Aorta (tissue), 5 donors: ENCODE results near the gene HMGXB3. TPM values are rescaled to one million over a fixed set of nuclear protein-coding genes. Genes with fewer than 3 reads are reported as not detected.
"Not testable (repeated sequence)": the region's sequence is repeated elsewhere in the genome, so short reads cannot be mapped to it uniquely, and the experiment has no call there.

ENCODE experiments used
- ATAC-seq: fragments of 200-7000 bp; cut with Tn5 transposase; one replicate; pipeline ENCODE4 v1.9.1; 2022; ENCODE audit warnings: moderate library complexity; ENCODE audit not compliant: low FRiP score
- DNase-seq, 2 donors: peaks; one replicate each; pipeline ENCODE4 v3.0.0-alpha.2; 2020
- H3K27ac ChIP-seq, 2 donors: one replicate each; pipeline ENCODE4 v1.5.1; 2013; ENCODE audit warnings: low read length in 2 of 2, mild to moderate bottlenecking in 2 of 2, moderate library complexity in 2 of 2, control low read depth in 1 of 2, inconsistent platforms in 1 of 2, low read depth in 1 of 2
- H3K27me3 ChIP-seq, 2 donors: one replicate each; pipeline ENCODE4 v1.6.1; 2013; ENCODE audit warnings: control low read depth in 1 of 2, low read length in 1 of 2, mild to moderate bottlenecking in 1 of 2, moderate library complexity in 1 of 2; ENCODE audit not compliant: insufficient read depth in 2 of 2, control insufficient read depth in 1 of 2
- H3K36me3 ChIP-seq, 2 donors: one replicate each; pipeline ENCODE4 v1.6.1; 2013; ENCODE audit warnings: control low read depth in 1 of 2, low read length in 1 of 2, mild to moderate bottlenecking in 1 of 2; ENCODE audit not compliant: insufficient read depth in 2 of 2, control insufficient read depth in 1 of 2
- H3K4me1 ChIP-seq, 2 donors: one replicate each; pipeline ENCODE4 v1.6.1; 2013; ENCODE audit warnings: low read length in 2 of 2, control low read depth in 1 of 2, mild to moderate bottlenecking in 1 of 2, moderate library complexity in 1 of 2; ENCODE audit not compliant: insufficient read depth in 2 of 2, control insufficient read depth in 1 of 2
- H3K4me3 ChIP-seq, 2 donors: one replicate each; pipeline ENCODE4 v1.5.1; 2013; ENCODE audit warnings: low read length in 2 of 2, control low read depth in 1 of 2, mild to moderate bottlenecking in 1 of 2
- H3K9me3 ChIP-seq: one replicate; pipeline ENCODE4 v1.6.1; 2013; ENCODE audit warnings: mild to moderate bottlenecking, low read length; ENCODE audit not compliant: control insufficient read depth
- WGBS, 2 donors: extraction: QIAGEN DNeasy Blood & Tissue Kit; methylation state at CpG; one replicate each; pipeline ENCODE4 v1.1.7; 2013; 5-methylcytosine and 5-hydroxymethylcytosine counted together
- intact Hi-C, 2 donors: fragments of 100-400 bp; cut with DNase I; formaldehyde crosslinking; loops; one replicate each; pipeline versions ENCODE4 v1.14.2 to v1.15.0; 2022
- polyA plus RNA-seq, 2 donors: library from polyadenylated mRNA; stranded (reverse); fragments of 200-250 nt; gene quantifications; one replicate each; pipeline ENCODE4 v1.2.3, GENCODE V29; 2013
- total RNA-seq, 2 donors: library from RNA; stranded (reverse); fragmentation: NEBNext Ultra II Directional; extraction: Animal tissue kit (Norgen Biotek cat#: 25700); gene quantifications; one replicate each; pipeline ENCODE4 v1.2.1, GENCODE V29; 2021
- donor health status: healthy with polysubstance abuse.
- donor health status: Bipolar disorder and iron deficiency.
- donor health status: DM: no; HTN: no; CAD: no.
- donor health status: DM: no; HTN: no; CAD: no.
- donor health status: DM: yes; HTN: yes; CAD: no.

Gene HMGXB3
- total and polyA plus RNA-seq, 4 donors, result 2.3 to 31.0 (median 22.0) TPM

DNA sequence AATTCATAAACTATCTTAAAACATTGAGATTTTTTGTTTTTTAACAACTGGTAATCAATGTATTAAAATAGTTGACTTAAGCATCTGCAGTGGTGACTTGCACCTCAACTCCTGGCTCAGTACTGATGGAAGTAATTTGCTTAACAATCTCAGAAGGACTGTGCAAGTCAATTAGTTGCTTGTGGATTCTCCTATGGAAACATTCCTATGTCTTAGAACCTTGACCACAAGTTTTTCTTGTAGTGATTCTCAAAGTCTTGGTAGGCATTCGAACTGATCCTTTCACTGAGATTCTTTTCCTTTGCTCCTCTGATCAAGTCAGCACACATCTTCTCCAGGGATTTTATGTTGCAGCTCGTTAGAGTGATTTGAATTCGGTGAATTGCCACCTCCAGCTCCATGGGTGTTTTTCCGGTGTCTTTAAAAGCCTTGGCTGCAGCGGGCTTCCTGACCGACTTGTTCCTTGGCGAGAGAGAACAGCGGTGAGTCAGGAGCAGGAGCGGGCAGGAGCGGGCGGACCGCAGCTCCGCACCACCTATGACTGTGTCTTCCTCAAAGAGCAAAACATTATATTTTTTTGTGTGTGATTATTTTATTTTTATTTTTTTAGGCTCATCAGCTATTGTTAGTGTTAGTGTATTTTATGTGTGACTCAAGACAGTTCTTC lies 21.1 kb downstream of the HMGXB3 start:
- peaks cover 1 to 6% of the 10 kb centered on the region in 2 donors for H3K4me1 ChIP-seq
- WGBS, 2 donors, result 37 to 45% methylated on average over 13 of the region's 13 CpGs
- peaks cover 1 to 4% of the 10 kb centered on the region in 2 donors for H3K36me3 ChIP-seq
- no peaks in the 10 kb centered on the region for H3K9me3 ChIP-seq
- H3K27me3 ChIP-seq, result no peaks in the 10 kb centered on the region
- intact Hi-C loops, result no loop called here
- peak in 1 of 2 donors; percentile 58 for DNase-seq
- H3K4me3 ChIP-seq, result no peak overlapping the region
- H3K27ac ChIP-seq, result peak overlapping the region in 1 of 2 donors; percentile 62
- no peak for ATAC-seq

GRCh38 chr5:150022158-150022531 lies 21.6 kb downstream of the HMGXB3 start:
- no peak overlapping the region for H3K4me3 ChIP-seq
- peak; percentile 6 for ATAC-seq
- H3K9me3 ChIP-seq, result no peaks in the 10 kb centered on the region
- 6 to 10% methylated on average over 1 of the region's 1 CpG for WGBS, 2 donors
- intact Hi-C loops, result no loop called here
- no peaks in the 10 kb centered on the region for H3K27me3 ChIP-seq
- peaks cover 1 to 6% of the 10 kb centered on the region in 2 donors for H3K4me1 ChIP-seq
- H3K27ac ChIP-seq, result peak overlapping the region in 1 of 2 donors; percentile 52
- H3K36me3 ChIP-seq, result peaks cover 4 to 5% of the 10 kb centered on the region in 2 donors
- DNase-seq, result no peak

DNA sequence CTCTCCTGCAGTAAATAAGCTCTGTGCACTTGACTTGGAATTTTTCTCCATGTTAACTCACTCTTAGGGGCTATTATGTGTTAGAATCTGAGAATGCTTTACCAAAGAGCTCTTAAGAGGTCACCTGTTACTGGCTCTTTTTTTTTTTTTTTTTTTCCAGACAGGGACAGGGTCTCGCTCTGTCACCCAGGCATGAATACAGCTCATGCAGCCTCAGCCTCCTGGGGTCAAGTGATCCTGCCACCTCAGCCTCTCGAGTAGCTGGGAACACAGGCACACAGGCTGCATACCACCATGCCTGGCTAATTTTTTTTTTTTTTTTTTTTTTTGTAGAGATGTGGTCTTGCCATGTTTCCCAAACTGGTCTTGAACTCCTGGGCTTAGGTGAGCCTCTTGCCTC lies 22.1 kb downstream of the HMGXB3 start:
- DNase-seq, result no peak

DNA sequence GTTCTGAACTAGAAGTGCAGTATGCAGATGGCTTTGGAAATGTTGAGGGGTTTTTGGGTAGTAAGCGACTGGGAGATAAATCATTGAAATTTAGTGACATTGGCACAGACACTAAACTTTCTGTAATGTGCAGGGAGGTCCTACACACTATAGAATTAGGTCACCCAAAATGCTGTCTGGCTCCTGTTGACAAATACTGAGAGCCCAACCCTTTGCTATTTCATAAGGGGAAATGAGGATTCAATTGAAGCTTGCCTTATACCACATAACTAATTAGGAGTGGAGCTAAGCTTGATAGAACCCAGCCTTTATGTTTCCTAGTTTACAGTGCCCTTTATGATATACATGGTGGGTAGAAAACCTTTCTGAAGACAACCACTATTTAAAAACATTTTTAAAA lies 22.6 kb downstream of the HMGXB3 start:
- peak overlapping the region in 1 of 2 donors; percentile 4 for H3K27ac ChIP-seq
- H3K27me3 ChIP-seq, result no peaks in the 10 kb centered on the region
- no peaks in the 10 kb centered on the region for H3K9me3 ChIP-seq
- ATAC-seq, result no peak
- H3K4me1 ChIP-seq, result peaks cover 1 to 6% of the 10 kb centered on the region in 2 donors
- 89 to 93% methylated on average over 1 of the region's 1 CpG for WGBS, 2 donors
- H3K36me3 ChIP-seq, result peaks cover 5 to 6% of the 10 kb centered on the region in 2 donors
- intact Hi-C loops, result no loop called here
- no peak overlapping the region for H3K4me3 ChIP-seq
- no peak for DNase-seq

More for the DNA sequence above, 22.1 kb downstream of the HMGXB3 start:
- Histone ChIP-seq H3K27me3 (no peaks in the 10 kb centered on the region), H3K4me3 (no peak overlapping the region), H3K9me3 (no peaks in the 10 kb centered on the region), H3K36me3 (peaks cover 4 to 5% of the 10 kb centered on the region in 2 donors), H3K27ac (no peak overlapping the region), H3K4me1 (peaks cover 1 to 6% of the 10 kb centered on the region in 2 donors)
- intact Hi-C loops, result no loop called here
- WGBS, 2 donors, result 54 to 58% methylated on average over 2 of the region's 2 CpGs
- peak; percentile 27 for ATAC-seq

GRCh38 chr5:150024346-150024984 lies 23.9 kb downstream of the HMGXB3 start:
- ATAC-seq (no peak), DNase-seq (no peak)
- intact Hi-C loops, result no loop called here
- no peak overlapping the region for H3K4me3 ChIP-seq
- H3K36me3 ChIP-seq, result peaks cover 5 to 6% of the 10 kb centered on the region in 2 donors
- no peak overlapping the region for H3K27ac ChIP-seq
- WGBS, 2 donors, result 47 to 52% methylated on average over 9 of the region's 9 CpGs
- no peaks in the 10 kb centered on the region for H3K27me3 ChIP-seq
- H3K4me1 ChIP-seq, result peaks cover 1 to 6% of the 10 kb centered on the region in 2 donors
- H3K9me3 ChIP-seq, result no peaks in the 10 kb centered on the region

DNA sequence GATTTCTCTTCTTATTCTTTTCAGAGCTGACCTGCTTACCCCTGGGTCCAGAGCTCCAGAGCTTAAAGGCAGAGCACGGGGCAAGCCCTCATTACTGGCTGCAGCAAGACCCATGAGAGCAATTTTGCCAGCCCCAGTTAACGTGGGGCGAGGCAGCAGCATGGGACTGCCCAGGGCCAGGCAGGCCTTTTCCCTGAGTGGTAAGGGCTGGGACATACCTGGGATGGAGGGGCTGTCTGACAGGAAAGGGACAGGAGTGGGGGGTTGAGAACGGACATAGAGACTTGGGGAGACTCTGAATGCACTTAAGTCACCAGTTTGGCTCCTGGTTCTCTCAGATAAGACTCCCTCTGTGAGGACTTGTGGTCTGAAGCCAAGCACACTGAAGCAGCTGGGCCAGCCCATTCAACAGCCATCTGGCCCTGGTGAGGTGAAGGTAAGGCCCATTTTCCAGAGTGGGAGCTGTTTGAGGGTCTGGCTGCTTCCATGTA lies 26.2 kb downstream of the HMGXB3 start:
- H3K27ac ChIP-seq, result no peak overlapping the region
- H3K36me3 ChIP-seq, result peaks cover 5 to 10% of the 10 kb centered on the region in 2 donors
- 77 to 85% methylated on average over 4 of the region's 4 CpGs for WGBS, 2 donors
- H3K27me3 ChIP-seq, result no peaks in the 10 kb centered on the region
- peaks cover 0 to 1% of the 10 kb centered on the region in 2 donors for H3K4me1 ChIP-seq
- no peaks in the 10 kb centered on the region for H3K9me3 ChIP-seq
- no peak for ATAC-seq
- no peak for DNase-seq
- no peak overlapping the region for H3K4me3 ChIP-seq
- intact Hi-C loops, result no loop called here

DNA sequence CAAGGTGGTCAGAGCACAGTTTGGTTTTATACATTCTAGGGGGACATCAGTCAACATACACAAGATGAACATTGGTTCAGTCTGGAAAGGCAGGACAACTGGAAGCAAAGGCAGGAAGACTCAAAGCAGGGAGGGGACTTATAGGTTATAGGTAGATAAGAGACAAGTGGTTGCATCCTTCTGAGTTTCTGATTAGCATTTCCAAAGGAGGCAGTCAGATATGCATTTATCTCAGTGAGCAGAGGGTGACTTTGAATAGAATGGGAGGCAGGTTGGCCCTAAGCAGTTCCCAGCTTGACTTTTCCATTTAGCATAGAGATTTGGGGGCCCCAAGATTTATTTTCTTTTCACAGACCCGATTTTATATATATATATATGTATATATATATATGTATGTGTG lies 27.5 kb downstream of the HMGXB3 start:
- H3K9me3 ChIP-seq, ATAC-seq, H3K4me1 ChIP-seq, H3K4me3 ChIP-seq, DNase-seq, intact Hi-C loops, H3K27me3 ChIP-seq, H3K27ac ChIP-seq: not testable (repeated sequence)
- peaks cover 9 to 14% of the 10 kb centered on the region in 2 donors for H3K36me3 ChIP-seq
- 48 to 64% methylated on average over 1 of the region's 1 CpG for WGBS, 2 donors

DNA sequence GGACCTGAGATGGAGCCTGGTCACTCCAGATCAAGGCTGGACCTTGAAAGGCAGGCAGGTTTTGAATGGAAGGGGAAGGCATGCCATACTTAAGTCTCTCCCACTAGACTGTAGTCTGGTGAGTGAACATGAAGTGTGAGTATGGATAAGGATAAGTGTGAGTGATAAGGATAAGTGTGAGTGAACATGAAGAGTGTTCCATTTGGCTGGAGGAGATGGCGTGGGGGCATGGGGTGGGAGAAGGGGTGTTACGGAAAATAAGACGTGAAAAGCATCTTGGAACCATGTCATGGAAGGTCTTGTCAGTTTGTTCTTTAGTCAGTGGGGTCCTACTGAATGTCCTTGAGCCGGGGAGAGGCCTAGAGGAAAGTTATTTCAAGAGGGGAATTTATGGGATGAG lies 32.8 kb downstream of the HMGXB3 start:
- peaks cover 12 to 16% of the 10 kb centered on the region in 2 donors for H3K36me3 ChIP-seq
- WGBS, 2 donors, result 87 to 92% methylated on average over 4 of the region's 4 CpGs
- ATAC-seq, result no peak

DNA sequence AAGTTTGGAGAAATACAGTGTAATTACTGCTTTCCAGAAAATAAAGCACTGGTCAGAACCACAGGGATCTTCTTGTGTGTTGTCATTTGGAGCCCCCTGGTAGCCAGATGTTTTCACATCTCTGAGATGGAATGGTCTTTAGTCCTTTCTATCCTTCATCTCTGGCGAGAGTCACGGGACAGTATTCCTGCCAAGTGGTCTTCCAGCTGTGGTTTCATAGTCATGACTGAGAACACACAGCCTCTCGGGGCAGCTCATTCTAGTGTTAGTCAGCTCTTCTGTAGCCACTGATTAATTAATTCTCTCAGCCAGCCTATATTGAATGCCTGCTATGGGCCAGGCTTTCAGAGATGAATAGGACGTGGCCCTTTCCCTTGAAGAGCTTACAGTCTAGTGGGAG lies 34.1 kb downstream of the HMGXB3 start:
- Histone ChIP-seq H3K9me3 (no peaks in the 10 kb centered on the region), H3K4me3 (no peak overlapping the region), H3K27ac (no peak overlapping the region), H3K4me1 (no peaks in the 10 kb centered on the region), H3K27me3 (no peaks in the 10 kb centered on the region), H3K36me3 (peaks cover 12 to 16% of the 10 kb centered on the region in 2 donors)
- intact Hi-C loops, result no loop called here
- WGBS, 2 donors, result 77 to 83% methylated on average over 4 of the region's 4 CpGs
- DNase-seq (no peak), ATAC-seq (peak; percentile 23)

More for the DNA sequence above, 32.8 kb downstream of the HMGXB3 start:
- no peaks in the 10 kb centered on the region for H3K9me3 ChIP-seq
- intact Hi-C loops, result no loop called here
- H3K4me3 ChIP-seq, result no peak overlapping the region
- no peak overlapping the region for H3K27ac ChIP-seq
- no peaks in the 10 kb centered on the region for H3K27me3 ChIP-seq
- no peaks in the 10 kb centered on the region for H3K4me1 ChIP-seq
- DNase-seq, result no peak
